HepG2 (cell line): ENCODE results near the gene SEMA3F. TPM values are rescaled to one million over a fixed set of nuclear protein-coding genes. Genes with fewer than 3 reads are reported as not detected.

Experiments used
- HOXA7 ChIP-seq: sonication (generic); formaldehyde crosslinking; IDR thresholded peaks from 2 replicates; pipeline ENCODE4 v1.8.1; 2022; ENCODE audit warnings: mild to moderate bottlenecking, missing genetic modification reagents, moderate library complexity
- MATR3 ChIP-seq: sonication (generic); formaldehyde crosslinking; IDR thresholded peaks from 2 replicates; pipeline ENCODE4 v1.4.0; 2020; ENCODE audit warnings: missing genetic modification reagents
- NR2C2 ChIP-seq: sonication (generic); formaldehyde crosslinking; IDR thresholded peaks from 2 replicates; pipeline ENCODE4 v1.4.0; 2020; ENCODE audit warnings: missing genetic modification reagents, mild to moderate bottlenecking, moderate library complexity, borderline replicate concordance
- NRL ChIP-seq: sonication (generic); formaldehyde crosslinking; IDR thresholded peaks from 2 replicates; pipeline ENCODE4 v1.5.0; 2020; ENCODE audit warnings: missing genetic modification reagents, mild to moderate bottlenecking, moderate library complexity, borderline replicate concordance
- RFX1 ChIP-seq: fragments of 450-650 bp; IDR thresholded peaks from 2 replicates; pipeline ENCODE4 v1.6.1; 2017
- RXRB ChIP-seq: IDR thresholded peaks from 2 replicates; pipeline ENCODE4 v1.6.1; 2016; ENCODE audit warnings: borderline replicate concordance, missing genetic modification reagents, missing compliant biosample characterization
- TAF1 ChIP-seq: sonication (generic); formaldehyde crosslinking; IDR thresholded peaks from 2 replicates; pipeline ENCODE4 v1.4.0; 2020; ENCODE audit warnings: missing genetic modification reagents
- TEAD3 ChIP-seq: optimal IDR thresholded peaks from 2 replicates; pipeline ENCODE3; 2016; ENCODE audit warnings: borderline replicate concordance
- TRIM24 ChIP-seq: sonication (generic); formaldehyde crosslinking; IDR thresholded peaks from 2 replicates; pipeline ENCODE4 v1.8.0; 2022; ENCODE audit warnings: mild to moderate bottlenecking, missing genetic modification reagents
- ZBTB42 ChIP-seq: sonication (generic); formaldehyde crosslinking; IDR thresholded peaks from 2 replicates; pipeline ENCODE4 v1.5.0; 2020; ENCODE audit warnings: mild to moderate bottlenecking, missing genetic modification reagents
- ZBTB7B ChIP-seq: sonication (generic); formaldehyde crosslinking; IDR thresholded peaks from 2 replicates; pipeline ENCODE4 v1.4.0; 2020; ENCODE audit warnings: missing genetic modification reagents
- ZKSCAN1 ChIP-seq: fragments of 150-350 bp; IDR thresholded peaks from 2 replicates; pipeline ENCODE4 v1.6.1; 2014; ENCODE audit warnings: low read length
- ZNF629 ChIP-seq: sonication (generic); formaldehyde crosslinking; conservative IDR thresholded peaks from 2 replicates; pipeline ENCODE4 v1.5.0; 2020; ENCODE audit warnings: missing genetic modification reagents
- ZNF652 ChIP-seq: IDR thresholded peaks from 2 replicates; pipeline ENCODE4 v1.6.1; 2016; ENCODE audit warnings: low read depth, borderline replicate concordance
- polyA plus RNA-seq, 8 experiments: library from polyadenylated mRNA; depleted of rRNA in 3 of 8; stranded (reverse) in 7 of 8; unstranded in 1 of 8; fragments of >200 nt; fragmentation: Illumina TruSeq in 4 of 8; extraction: Trizol in 4 of 8; gene quantifications; 2 replicates each; pipeline versions ENCODE4 v1.2.1 to v1.2.3, GENCODE V29; 2011 to 2016; ENCODE audit warnings: low read depth in 4 of 8, missing spikeins in 1 of 8, mixed read lengths in 1 of 8; ENCODE audit not compliant: insufficient read depth in 1 of 8
- total RNA-seq, 5 experiments: library from RNA; depleted of rRNA; stranded (reverse); fragments of >200 nt; fragmentation: Illumina TruSeq; extraction: Trizol; gene quantifications; 2 replicates each; pipeline ENCODE4 v1.2.3, GENCODE V29; 2016; ENCODE audit warnings: low read depth in 1 of 5
- TF ChIP-seq, protein P1 (sequence below): sonication (generic); formaldehyde crosslinking; IDR thresholded peaks from 2 replicates; pipeline ENCODE4 v1.4.0; 2020; ENCODE audit warnings: missing genetic modification reagents, borderline replicate concordance
- TF ChIP-seq, protein P2 (sequence below): sonication (generic); formaldehyde crosslinking; IDR thresholded peaks from 2 replicates; pipeline ENCODE4 v1.5.1; 2020; ENCODE audit warnings: mild to moderate bottlenecking, moderate library complexity, missing genetic modification reagents
- TF ChIP-seq, protein P3 (sequence below): sonication (generic); formaldehyde crosslinking; IDR thresholded peaks from 2 replicates; pipeline ENCODE4 v1.5.0; 2020; ENCODE audit warnings: missing genetic modification reagents, mild to moderate bottlenecking, borderline replicate concordance
- TF ChIP-seq, protein P4 (sequence below), 2 experiments: sonication (generic) in 1 of 2; formaldehyde crosslinking in 1 of 2; IDR thresholded peaks; 2 replicates each; pipeline versions ENCODE4 v1.4.0 to v1.6.1; 2016 to 2020; ENCODE audit warnings: borderline replicate concordance in 1 of 2, low read depth in 1 of 2, mild to moderate bottlenecking in 1 of 2, missing genetic modification reagents in 1 of 2
- TF ChIP-seq, protein P5 (sequence below): sonication (generic); formaldehyde crosslinking; IDR thresholded peaks from 2 replicates; pipeline ENCODE4 v1.8.0; 2022; ENCODE audit warnings: missing genetic modification reagents, mild to moderate bottlenecking, inconsistent platforms, borderline replicate concordance

SEMA3F gene
- total and polyA plus RNA-seq, 2 of the 13 experiments (the other 11 are each of a cell fraction or from before 2014, with no cell fraction given): 7.6 to 17.2 TPM

DNA sequence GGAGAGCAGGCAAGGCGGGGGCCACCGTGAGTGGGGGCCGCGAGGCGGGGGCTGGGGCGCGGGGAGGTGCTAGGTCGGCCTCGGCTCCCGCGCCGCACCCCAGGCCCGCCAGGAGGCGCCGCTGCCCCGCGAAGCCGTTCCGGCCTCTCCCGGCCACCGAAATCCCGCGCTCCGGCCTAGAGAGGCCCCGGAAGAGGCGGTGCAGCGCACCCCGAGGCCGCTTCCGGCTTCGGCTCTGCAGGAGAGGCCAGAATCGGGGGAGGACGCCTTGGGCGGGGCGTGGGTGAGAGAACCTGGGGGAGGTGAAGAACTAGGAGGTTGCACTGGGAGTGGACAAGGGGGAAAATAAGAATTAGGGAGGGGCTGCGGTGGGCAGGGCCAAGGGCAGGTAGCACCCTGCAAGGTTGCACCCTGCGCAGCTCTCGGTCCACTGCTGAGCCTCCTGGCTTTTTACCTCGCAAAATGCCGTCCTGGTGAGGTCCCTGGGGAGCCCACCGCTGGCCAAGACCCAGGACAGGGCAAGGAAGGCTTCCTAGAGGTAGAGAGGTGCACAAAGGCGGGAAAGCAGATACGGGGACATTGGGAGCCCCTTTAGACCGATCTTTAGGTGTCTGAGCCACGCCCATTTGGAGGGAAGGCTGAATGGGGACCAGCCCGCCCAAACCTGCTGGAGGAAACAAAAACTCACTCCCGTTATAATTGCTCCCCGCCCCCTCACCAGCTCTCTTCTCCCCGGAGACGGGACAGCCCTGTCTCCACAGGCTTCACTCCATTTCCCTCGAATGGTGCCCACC, 72.5 kb downstream of the SEMA3F start (continued):
- TF ChIP-seq ZNF652 (CRISPR knock-in tag) (peak; percentile 12; the same call in 1 of the 2 replicates), NR2C2 (CRISPR knock-in tag) (peak; percentile 66; the same call in 1 of the 2 replicates), TAF1 (CRISPR knock-in tag) (peak; percentile 78; the same call in 1 of the 2 replicates), RXRB (CRISPR knock-in tag) (peak; percentile 67; the same call in 1 of the 2 replicates), NRL (CRISPR knock-in tag) (peak; percentile 81; the same call in 1 of the 2 replicates), ZBTB42 (CRISPR knock-in tag) (no peak), RFX1 (no peak), ZNF629 (0 out of 2 replicates have a peak, but pooled peaks have one; percentile 11), TRIM24 (CRISPR knock-in tag) (no peak), HOXA7 (CRISPR knock-in tag) (no peak), TEAD3 (CRISPR knock-in tag) (no peak), ZBTB7B (peak; percentile 71; the same call in 1 of the 2 replicates), ZKSCAN1 (peak; percentile 31; the same call in 1 of the 2 replicates), MATR3 (CRISPR knock-in tag) (no peak)
- TF ChIP-seq, protein P1, sequence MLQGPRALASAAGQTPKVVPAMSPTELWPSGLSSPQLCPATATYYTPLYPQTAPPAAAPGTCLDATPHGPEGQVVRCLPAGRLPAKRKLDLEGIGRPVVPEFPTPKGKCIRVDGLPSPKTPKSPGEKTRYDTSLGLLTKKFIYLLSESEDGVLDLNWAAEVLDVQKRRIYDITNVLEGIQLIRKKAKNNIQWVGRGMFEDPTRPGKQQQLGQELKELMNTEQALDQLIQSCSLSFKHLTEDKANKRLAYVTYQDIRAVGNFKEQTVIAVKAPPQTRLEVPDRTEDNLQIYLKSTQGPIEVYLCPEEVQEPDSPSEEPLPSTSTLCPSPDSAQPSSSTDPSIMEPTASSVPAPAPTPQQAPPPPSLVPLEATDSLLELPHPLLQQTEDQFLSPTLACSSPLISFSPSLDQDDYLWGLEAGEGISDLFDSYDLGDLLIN (CRISPR knock-in tag): peak; percentile 31; the same call in 1 of the 2 replicates
- TF ChIP-seq, protein P2, sequence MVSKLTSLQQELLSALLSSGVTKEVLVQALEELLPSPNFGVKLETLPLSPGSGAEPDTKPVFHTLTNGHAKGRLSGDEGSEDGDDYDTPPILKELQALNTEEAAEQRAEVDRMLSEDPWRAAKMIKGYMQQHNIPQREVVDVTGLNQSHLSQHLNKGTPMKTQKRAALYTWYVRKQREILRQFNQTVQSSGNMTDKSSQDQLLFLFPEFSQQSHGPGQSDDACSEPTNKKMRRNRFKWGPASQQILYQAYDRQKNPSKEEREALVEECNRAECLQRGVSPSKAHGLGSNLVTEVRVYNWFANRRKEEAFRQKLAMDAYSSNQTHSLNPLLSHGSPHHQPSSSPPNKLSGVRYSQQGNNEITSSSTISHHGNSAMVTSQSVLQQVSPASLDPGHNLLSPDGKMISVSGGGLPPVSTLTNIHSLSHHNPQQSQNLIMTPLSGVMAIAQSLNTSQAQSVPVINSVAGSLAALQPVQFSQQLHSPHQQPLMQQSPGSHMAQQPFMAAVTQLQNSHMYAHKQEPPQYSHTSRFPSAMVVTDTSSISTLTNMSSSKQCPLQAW: peak; percentile 81
- TF ChIP-seq, protein P3, sequence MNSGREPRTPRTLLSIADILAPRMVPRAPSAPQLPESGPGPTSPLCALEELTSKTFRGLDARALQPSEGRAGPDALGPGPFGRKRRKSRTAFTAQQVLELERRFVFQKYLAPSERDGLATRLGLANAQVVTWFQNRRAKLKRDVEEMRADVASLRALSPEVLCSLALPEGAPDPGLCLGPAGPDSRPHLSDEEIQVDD: no peak
- TF ChIP-seq, protein P4, sequence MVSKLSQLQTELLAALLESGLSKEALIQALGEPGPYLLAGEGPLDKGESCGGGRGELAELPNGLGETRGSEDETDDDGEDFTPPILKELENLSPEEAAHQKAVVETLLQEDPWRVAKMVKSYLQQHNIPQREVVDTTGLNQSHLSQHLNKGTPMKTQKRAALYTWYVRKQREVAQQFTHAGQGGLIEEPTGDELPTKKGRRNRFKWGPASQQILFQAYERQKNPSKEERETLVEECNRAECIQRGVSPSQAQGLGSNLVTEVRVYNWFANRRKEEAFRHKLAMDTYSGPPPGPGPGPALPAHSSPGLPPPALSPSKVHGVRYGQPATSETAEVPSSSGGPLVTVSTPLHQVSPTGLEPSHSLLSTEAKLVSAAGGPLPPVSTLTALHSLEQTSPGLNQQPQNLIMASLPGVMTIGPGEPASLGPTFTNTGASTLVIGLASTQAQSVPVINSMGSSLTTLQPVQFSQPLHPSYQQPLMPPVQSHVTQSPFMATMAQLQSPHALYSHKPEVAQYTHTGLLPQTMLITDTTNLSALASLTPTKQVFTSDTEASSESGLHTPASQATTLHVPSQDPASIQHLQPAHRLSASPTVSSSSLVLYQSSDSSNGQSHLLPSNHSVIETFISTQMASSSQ (IDR thresholded peaks at IDR 0.05; ENCODE audit: low read depth): no peak
- TF ChIP-seq, protein P4 (CRISPR knock-in tag; IDR thresholded peaks at IDR 0.05; ENCODE audit: borderline replicate concordance): no peak
- TF ChIP-seq, protein P5, sequence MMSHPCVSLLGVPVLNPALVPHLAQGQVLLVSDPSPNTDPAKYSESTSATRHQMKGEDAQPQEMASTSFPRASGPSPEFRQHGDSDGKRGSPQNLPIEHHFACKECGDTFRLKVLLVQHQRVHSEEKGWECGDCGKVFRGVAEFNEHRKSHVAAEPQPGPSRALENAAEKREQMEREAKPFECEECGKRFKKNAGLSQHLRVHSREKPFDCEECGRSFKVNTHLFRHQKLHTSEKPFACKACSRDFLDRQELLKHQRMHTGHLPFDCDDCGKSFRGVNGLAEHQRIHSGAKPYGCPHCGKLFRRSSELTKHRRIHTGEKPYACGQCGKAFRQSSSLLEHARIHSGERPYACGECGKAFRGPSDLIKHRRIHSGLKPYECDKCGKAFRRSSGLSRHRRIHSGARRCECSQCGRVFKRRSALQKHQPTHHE: no peak; the same call in 1 of the 2 replicates
